GM10248 (cell line): ENCODE measurements around the gene PIP5K1B.

Experiments used
- CTCF ChIA-PET: fragments of 300-600 bp; sonication (Branson Sonifier 250); formaldehyde crosslinking; extraction: SDS; loops from one replicate; lab custom pipeline; 2021; ENCODE audit warnings: antibody characterized with exemption; lab: Yijun Ruan, JAX
- POLR2A ChIA-PET: fragments of 350-650 bp; sonication (Branson Sonifier 250); formaldehyde crosslinking; extraction: SDS; loops from one replicate; lab custom pipeline; 2020; ENCODE audit warnings: antibody characterized with exemption; lab: Yijun Ruan, JAX
- DNase-seq: peaks from one replicate; pipeline ENCODE4 v3.0.0; 2012; ENCODE audit errors: extremely low spot score
- CTCF ChIP-seq: IDR thresholded peaks from 2 replicates; pipeline ENCODE4 v1.5.1; 2012; ENCODE audit warnings: mild to moderate bottlenecking, low read depth; ENCODE audit errors: extremely low read depth, missing control alignments, control extremely low read depth

The PIP5K1B gene

GRCh38 chr9:68798423-68798822, 93.4 kb downstream of the PIP5K1B start:
- POLR2A ChIA-PET: no interaction called here
- no peak for TF ChIP-seq CTCF
- no peak for DNase-seq
- CTCF ChIA-PET: interaction anchor here (0.9 to 1.1 kb wide), 2 partner anchors 19 to 201 kb away, joined by 3 to 4 read pairs; a partner anchor contains a TSS

- ChIA-PET POLR2A (no interaction called here), CTCF (no interaction called here)
- DNase-seq: no peak
- no peak for TF ChIP-seq CTCF
Observed at GRCh38 chr9:68800836-68801235, 95.8 kb downstream of the PIP5K1B start.

GRCh38 chr9:68802525-68803015, 97.5 kb downstream of the PIP5K1B start:
- ChIA-PET POLR2A (no interaction called here), CTCF (interaction anchor here (0.9 to 2.4 kb wide), 6 partner anchors 9 to 147 kb away, joined by 3 to 12 read pairs (median 6); a partner anchor contains a TSS)
- TF ChIP-seq CTCF: no peak
- peak; percentile 71 for DNase-seq

- CTCF ChIA-PET: interaction anchor here (1.0 to 2.8 kb wide), 4 partner anchors 11 to 223 kb away, joined by 3 to 13 read pairs (median 8); no protein-coding TSS in a partner anchor
- TF ChIP-seq CTCF: no peak
- DNase-seq: no peak
- POLR2A ChIA-PET: no interaction called here
Observed at GRCh38 chr9:68804911-68805889, 100.2 kb downstream of the PIP5K1B start.

- no peak for TF ChIP-seq CTCF
- CTCF ChIA-PET: interaction anchor here (1.0 to 2.8 kb wide), 5 partner anchors 10 to 222 kb away, joined by 3 to 13 read pairs (median 6); no protein-coding TSS in a partner anchor
- POLR2A ChIA-PET: no interaction called here
- DNase-seq: no peak
Observed at GRCh38 chr9:68805890-68806517, 101.0 kb downstream of the PIP5K1B start.

GRCh38 chr9:68808338-68808890, 103.4 kb downstream of the PIP5K1B start:
- CTCF ChIA-PET: no interaction called here
- POLR2A ChIA-PET: no interaction called here
- no peak for TF ChIP-seq CTCF
- DNase-seq: no peak
